OCI-LY1 (cell line): Measurements from ENCODE around the gene LRCH4.

Experiments
- CTCF ChIP-seq: fragments of 200-600 bp; sonication (generic), shearing (Covaris generic); IDR thresholded peaks from 2 replicates; pipeline ENCODE4 v1.5.1; 2017; ENCODE audit warnings: mild to moderate bottlenecking, antibody characterized with exemption, low read length, moderate library complexity, mixed read lengths
- EZH2 ChIP-seq: fragments of 200-600 bp; sonication (generic), shearing (Covaris generic); IDR thresholded peaks from 2 replicates; pipeline ENCODE4 v1.8.0; 2017; ENCODE audit warnings: borderline replicate concordance, mixed run types, mild to moderate bottlenecking, antibody characterized with exemption, low read length, moderate library complexity, mixed read lengths

- peak; percentile 52; the same call in 1 of the 2 replicates for TF ChIP-seq CTCF
- TF ChIP-seq EZH2: no peak
These were observed 16.8 kb downstream of the LRCH4 start for GRCh38 chr7:100568896-100569844.
